Subcutaneous adipose tissue (tissue), 4 donors: ENCODE results near the gene CWC22. TPM values are rescaled to one million over a fixed set of nuclear protein-coding genes. Genes with fewer than 3 reads are reported as not detected.

Experiments
- CTCF ChIP-seq: fragments of 450-650 bp; IDR thresholded peaks from one replicate; pipeline ENCODE4 v1.5.1; 2016; ENCODE audit warnings: low read depth, mild to moderate bottlenecking, control low read depth, antibody characterized with exemption, moderate library complexity
- total RNA-seq, 4 donors: library from RNA; depleted of rRNA; stranded (reverse); fragments of >200 nt; gene quantifications; one replicate each; pipeline ENCODE4 v1.1.0, GENCODE V29; 2016

The CWC22 gene
- total RNA-seq, 4 donors from 2014 or later: 14.3 to 23.6 (median 22.0) TPM

DNA sequence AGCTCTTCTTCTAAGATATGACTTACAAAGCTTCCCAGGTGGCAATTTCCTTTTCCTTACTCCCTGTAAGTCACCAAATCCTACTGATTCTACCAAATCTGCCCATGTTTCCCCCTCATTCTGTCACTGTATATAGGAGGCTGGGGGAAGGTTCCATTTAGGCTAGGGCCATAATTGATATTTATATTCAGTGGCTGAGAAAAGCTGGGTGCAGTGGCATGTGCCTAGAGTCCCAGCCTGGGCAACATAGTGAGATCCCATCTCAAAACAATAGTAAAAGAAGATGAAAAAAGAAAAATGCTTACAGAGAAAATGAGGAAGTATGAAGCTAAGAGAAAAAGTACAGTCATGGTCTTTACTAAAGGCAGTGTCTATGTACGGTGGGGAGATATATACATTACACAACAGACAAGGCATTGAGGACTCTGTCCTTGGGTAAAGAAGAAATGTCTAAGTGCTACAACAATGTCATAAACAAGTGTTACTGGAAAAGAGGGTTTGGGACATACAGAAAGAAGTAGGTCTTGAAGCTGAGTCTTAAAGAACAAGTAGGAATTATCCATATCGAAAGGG is 4.8 kb downstream of the CWC22 start:
- TF ChIP-seq CTCF: no peak

DNA sequence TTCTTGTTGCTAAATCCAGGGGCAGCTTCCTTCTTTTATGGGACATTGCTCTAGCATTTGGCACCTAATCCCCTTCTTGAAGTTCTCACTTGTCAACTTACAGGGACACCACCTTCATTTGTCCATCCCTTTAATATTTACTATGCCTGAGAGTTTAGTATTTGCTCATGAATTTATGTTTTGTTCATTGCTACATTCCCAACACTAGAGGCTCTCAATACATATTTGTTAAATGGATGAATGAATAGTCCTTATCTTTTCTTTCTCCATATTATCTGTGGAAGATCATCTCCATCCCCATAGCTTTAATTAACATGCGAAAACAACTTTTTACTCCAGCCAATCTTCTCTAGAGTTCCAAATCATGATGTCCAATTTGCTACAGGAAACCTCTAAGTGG is 5.4 kb downstream of the CWC22 start:
- TF ChIP-seq CTCF: no peak

DNA sequence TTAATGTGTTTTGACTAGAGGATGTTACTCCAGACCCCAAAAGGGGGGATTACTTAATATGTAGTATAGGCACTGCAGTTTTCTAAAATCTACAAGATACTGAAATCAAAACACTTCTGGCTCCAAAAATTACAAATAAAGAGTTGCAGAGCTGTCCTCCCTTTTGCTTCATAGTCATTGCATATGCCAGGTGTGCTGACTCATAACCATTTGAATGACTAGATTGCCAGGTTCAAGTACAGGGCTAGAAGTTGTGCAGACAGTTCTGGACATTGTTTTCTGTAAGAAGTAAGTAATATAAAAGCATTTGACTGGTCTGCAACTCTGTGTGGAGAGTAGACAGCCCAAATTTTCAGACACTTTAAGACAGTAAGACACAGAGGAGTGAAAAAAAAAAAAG is 6.7 kb downstream of the CWC22 start:
- TF ChIP-seq CTCF: no peak

DNA sequence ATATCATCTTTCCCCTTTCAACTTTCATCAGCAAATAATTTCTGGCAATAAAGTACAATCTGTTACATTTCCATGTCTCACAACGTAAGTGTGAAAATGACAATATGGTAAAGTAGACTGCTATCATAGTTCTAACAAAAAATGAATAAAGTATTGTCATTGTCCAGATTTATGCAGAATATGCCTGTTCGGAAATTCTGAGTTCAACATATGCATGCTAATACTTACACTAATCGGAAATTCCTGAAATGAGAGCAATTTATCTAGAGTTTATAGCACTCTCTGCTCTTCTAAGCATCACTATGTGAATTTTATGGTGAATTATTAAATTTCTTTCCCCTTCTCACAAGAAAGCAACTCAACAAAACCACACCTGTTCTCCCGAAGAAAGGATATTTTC is 8.1 kb downstream of the CWC22 start:
- TF ChIP-seq CTCF: no peak

- no peak for TF ChIP-seq CTCF
Measured at GRCh38 chr2:179995741-179996515, 11.2 kb downstream of the CWC22 start.

- no peak for TF ChIP-seq CTCF
Measured at GRCh38 chr2:179991344-179991743, 15.8 kb downstream of the CWC22 start.

GRCh38 chr2:179990676-179991317 is 16.3 kb downstream of the CWC22 start:
- TF ChIP-seq CTCF: no peak
